Activated CD4-positive, CD25-positive, alpha-beta regulatory T cell treated with anti-CD3 and anti-CD28 coated beads, Interleukin-2, amount 50 U/mL, for 16 hours (primary cell): ENCODE measurements around the gene SLC12A6.

Experiments used
- DNase-seq: peaks from one replicate; pipeline ENCODE4 v3.0.0-alpha.2; 2020; ENCODE audit warnings: low read depth, low spot score

SLC12A6 gene

GRCh38 chr15:34330279-34330678 lies 7.3 kb downstream of the SLC12A6 start:
- no peak for DNase-seq

- DNase-seq = no peak
These were observed 8.6 kb downstream of the SLC12A6 start for GRCh38 chr15:34329006-34329405.

GRCh38 chr15:34327906-34328305 lies 9.7 kb downstream of the SLC12A6 start:
- no peak for DNase-seq

- DNase-seq = no peak
These were observed 12.2 kb downstream of the SLC12A6 start for GRCh38 chr15:34325368-34325767.

GRCh38 chr15:34324933-34325332 lies 12.6 kb downstream of the SLC12A6 start:
- DNase-seq = no peak

GRCh38 chr15:34323217-34323616 lies 14.4 kb downstream of the SLC12A6 start:
- no peak for DNase-seq

GRCh38 chr15:34318277-34319079 lies 19.1 kb downstream of the SLC12A6 start:
- no peak for DNase-seq

GRCh38 chr15:34314491-34315490 lies 22.8 kb downstream of the SLC12A6 start:
- no peak for DNase-seq

- no peak for DNase-seq
These were observed 26.0 kb downstream of the SLC12A6 start for GRCh38 chr15:34311563-34311962.

GRCh38 chr15:34304613-34305012 lies 33.0 kb downstream of the SLC12A6 start:
- no peak for DNase-seq

GRCh38 chr15:34301058-34301457 lies 36.5 kb downstream of the SLC12A6 start:
- no peak for DNase-seq

- DNase-seq = no peak
These were observed 40.5 kb downstream of the SLC12A6 start for GRCh38 chr15:34297059-34297458.

GRCh38 chr15:34292621-34293020 lies 45.0 kb downstream of the SLC12A6 start:
- DNase-seq = no peak

- no peak for DNase-seq
These were observed 52.6 kb downstream of the SLC12A6 start for GRCh38 chr15:34284937-34285336.

- no peak for DNase-seq
These were observed 55.2 kb downstream of the SLC12A6 start for GRCh38 chr15:34282384-34282783.

- DNase-seq = no peak
These were observed 57.4 kb downstream of the SLC12A6 start for GRCh38 chr15:34280193-34280592.

- DNase-seq = no peak
These were observed 58.2 kb downstream of the SLC12A6 start for GRCh38 chr15:34279368-34279767.

- no peak for DNase-seq
These were observed 61.9 kb downstream of the SLC12A6 start for GRCh38 chr15:34275721-34276120.

GRCh38 chr15:34275154-34275553 lies 62.4 kb downstream of the SLC12A6 start:
- no peak for DNase-seq

GRCh38 chr15:34271493-34271892 lies 66.1 kb downstream of the SLC12A6 start:
- no peak for DNase-seq

- no peak for DNase-seq
These were observed 70.8 kb downstream of the SLC12A6 start for GRCh38 chr15:34266751-34267150.

- no peak for DNase-seq
These were observed 73.5 kb downstream of the SLC12A6 start for GRCh38 chr15:34264076-34264475.
